ENCODE data around the gene TTC21A.
"Not testable (repeated sequence)": the region's sequence is repeated elsewhere in the genome, so short reads cannot be mapped to it uniquely, and the experiment has no call there.

TTC21A gene

DNA sequence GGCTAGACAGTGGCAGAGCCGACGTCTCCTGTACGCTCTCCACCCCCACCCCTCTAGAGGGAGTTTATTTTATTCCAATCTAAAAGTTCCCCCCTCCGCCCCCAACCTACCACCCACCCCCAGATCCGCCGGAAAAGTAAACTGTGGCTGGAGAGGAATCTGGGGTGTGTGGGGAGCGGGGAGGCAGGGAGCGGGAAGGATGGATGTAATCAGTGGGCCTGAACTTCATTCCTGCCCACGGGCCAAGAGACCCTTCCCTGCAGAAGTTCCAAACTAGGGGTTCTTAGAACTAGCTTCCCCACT, 46.4 kb downstream of the TTC21A start:
- no peak for DNase-seq

DNA sequence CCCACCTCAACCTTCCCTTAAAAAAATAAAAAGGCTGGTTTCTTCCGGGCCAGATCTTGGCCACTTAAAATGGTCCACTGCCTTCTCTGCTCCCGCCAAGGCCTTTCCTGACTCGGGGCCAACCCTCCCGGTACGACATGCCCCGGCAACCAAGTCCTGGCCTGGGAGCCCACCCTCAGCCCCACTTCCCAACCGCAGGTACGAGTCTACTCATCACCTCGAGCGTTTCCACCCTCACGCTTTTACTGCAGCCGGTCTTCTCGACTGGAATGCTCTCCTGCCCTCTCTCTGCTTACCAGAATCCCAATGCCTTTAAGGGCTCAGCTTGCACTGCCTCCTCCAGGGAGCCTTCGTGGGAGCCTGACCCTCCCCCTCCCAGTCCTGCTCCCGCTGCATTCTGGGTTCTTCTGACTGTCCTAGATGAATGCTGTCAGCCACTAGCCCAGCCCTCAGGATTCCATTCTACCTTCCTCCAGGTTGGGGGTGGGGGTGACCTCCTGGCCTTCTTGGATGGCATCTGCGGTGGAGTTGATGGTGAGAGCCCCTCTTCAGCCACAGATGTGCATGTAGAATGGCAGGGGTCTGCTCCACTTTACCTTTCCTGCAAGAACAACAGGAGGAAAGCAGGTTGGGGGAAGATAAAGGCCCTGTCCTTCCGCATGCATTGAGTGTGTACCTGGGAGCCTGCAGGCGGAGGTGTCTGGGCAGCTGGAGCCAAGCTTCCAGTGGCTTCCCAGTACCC, 47.0 kb downstream of the TTC21A start:
- no peak for DNase-seq

DNA sequence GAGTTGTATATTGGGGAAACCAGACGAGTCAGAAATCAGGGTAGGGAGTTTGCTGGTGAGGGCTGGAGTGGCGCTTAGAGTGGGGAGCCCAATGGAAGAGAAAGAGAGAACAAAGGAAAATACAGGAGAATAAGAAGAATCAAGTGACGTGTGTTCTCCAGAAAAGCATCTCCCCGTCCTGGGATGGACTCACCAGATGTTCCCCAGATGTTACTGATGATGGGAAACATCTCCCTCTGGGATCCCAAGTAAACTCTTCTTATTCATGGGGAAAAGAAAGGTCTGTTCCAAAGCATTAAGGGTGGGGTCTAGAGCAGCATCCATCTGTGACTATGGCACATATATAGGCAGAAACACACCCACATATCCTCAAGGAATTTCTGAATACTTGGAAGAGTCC, 48.9 kb downstream of the TTC21A start:
- no peak for DNase-seq

DNA sequence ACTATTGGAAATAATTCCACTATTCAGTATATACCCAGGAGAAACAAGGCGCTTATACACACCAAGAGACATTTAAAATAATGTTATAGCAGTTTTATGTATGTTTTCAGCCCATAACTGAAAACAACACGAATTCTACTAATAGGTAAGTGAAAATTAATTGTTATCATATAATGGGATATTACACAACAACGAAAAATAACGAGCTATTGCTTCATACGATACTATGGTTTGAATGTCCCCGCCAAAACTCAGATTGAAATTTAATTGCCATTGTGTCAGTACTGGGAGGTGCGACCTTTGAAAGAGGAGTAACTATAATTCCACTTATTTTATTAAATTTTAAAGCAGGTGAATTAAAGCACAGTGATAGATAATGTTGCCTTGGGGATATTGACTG, 49.9 kb downstream of the TTC21A start:
- DNase-seq = no peak

DNA sequence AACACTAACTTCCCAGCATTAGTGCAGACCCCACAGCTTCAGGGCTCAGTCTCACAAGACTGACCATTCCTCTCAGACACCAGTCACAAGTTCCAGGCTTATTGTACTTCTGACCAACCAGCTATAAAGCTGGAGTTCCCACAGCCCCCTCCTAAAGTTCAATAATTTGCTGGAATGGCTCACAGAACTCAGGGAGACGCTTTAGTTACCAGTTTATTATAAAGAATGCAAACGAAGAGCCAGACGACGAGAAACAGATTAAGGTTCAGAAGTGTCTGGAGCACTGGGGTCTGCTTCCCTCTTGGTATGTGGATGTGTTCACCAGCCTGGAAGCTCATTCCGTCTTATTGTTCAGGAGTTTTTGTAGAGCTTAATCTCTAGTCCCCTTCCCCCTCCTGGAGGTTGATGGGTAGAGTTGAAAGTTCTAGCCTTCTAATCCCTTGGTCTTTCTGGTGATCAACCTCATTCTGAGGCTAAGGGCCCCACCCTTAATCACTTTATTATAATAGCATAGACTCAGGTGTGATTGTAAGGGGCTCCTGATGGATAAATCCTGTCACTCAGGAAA, 50.8 kb downstream of the TTC21A start:
- no peak for DNase-seq

DNA sequence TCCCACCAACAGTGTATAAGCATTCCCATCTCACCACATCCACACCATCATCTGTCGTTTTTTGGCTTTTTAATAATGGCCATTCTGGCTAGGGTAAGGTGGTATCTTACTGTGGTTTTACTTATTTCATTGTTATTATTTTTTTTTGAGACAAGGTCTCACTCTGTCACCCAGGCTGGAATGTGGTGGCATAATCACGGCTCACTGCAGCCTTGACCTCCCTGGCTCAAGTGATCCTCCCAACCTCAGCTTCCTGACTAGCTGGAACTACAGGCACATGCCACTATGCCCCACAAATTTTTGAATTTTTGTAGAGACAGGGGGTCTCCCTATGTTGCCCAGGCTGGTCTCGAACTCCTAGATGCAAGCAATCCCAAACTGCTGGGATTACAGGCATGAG, 56.9 kb downstream of the TTC21A start:
- no peak for DNase-seq

DNA sequence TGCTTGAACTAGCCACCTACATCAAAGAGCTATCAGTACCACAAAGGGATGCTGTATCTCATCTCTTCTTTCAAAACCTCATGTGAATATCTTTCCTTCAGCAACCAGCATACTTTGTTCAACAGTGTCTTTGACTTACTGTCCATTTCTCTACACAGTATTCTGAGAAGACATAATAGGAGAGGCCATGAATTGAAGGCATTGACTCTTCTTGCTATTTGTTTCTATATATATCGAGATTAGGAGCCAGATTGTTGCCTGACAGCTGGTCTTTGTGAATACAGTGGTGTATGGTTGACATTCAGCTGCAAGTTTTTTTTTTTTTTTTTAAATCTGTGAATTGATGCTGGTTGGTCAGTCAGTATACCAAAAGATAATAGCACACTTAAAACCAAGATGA, 58.0 kb downstream of the TTC21A start:
- no peak for DNase-seq

DNA sequence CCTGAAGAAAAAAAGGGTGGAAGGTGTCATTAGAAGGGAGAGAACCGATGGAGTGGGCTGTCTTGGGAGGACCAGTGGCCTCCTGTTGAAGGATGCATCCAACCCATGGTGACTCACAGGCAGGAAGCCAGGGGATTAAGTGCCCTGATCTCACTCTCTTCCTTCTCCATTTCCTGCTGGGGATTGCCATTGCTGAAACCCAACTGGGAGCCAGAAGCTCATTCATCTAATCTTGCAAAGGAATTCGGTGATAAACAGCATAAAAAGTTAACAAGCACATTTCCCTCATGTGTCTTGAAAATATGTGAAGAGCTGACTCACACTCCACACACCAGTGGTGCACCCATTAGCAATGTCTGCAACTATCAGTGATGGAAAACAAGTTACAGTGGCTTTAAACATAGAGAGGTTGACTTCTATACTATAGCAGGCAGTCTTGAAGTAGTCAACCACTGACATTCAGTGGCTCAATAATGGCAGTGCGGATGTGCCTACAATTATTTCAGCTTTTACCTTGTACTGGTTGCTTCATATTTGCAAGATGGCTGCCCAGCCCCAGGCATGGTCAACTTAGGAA, 58.7 kb downstream of the TTC21A start:
- no peak for DNase-seq

DNA sequence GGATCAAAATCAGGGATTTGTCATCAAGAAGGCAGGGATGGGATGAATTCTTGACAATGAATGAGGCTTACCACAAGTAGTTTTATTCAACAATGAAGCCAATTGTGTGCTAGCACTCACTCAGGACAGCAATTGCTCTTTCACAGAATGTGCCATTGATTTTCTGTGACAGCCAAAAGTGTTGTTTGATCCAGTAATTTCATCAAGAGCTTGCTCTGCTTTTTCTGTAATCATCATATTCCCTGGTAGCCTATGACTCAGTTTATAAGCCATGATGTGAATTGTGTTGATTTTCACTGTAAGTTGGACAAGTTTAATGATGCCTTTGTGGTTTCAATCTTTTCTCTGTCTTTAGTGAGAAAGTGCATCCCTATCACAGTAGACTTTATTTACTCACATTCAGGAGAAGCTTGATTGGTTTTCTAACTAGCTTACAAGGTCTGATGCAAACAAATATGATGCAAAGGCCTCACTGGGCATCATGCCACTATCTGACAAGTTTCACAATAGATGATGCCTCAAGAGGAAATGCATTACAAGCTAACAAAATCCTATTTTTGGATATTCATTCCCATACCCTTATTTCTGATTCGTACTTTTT, 59.6 kb downstream of the TTC21A start:
- no peak for DNase-seq

DNA sequence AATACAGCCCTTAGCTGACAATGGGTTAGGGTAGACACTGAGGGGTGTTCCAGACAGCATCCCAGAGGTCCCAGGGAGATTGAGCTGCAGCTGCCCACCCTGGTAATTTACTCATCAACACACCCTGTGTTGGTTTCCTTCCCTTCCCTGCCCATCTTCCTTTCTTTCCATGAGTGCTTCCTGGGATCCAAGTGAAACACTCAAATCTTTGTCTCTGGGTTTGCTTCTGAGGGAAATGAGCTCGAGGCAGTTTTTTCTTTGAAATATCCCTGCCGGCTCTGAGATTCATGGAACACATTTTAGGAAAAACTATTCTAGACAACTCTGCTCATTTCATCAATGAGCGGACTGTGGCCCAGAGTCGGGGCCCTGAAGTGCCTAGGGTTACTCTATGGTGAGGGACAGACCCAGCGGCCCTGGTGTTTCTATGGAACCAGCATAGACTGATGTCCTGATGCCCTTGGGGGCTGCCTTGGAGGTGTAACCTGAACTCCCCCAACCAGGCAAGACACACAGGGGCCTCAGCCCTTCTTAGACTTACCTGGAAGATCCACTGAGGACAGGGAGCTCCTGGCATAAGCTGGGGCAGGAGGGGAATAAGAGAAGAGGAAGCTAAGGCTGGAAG, 60.8 kb downstream of the TTC21A start:
- no peak for DNase-seq

DNA sequence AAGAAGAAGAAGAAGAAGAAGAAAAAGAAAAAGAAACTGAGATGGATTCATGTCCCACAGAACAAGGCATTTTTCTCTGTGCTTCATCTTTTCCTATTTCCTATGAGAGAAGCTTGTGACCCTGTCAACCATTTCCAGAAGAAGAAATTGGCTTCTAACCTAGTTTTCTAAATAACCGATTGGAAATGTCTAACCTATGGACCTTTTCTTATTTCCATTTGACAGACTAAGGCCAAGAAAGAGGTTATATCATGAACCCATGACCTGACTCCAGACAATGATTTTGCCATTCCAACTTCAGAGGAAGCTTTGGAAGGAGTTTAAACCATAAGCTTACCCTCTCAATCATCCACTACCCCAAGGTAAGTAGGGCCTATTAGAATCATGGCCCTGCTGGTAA, 62.2 kb downstream of the TTC21A start:
- no peak for DNase-seq

DNA sequence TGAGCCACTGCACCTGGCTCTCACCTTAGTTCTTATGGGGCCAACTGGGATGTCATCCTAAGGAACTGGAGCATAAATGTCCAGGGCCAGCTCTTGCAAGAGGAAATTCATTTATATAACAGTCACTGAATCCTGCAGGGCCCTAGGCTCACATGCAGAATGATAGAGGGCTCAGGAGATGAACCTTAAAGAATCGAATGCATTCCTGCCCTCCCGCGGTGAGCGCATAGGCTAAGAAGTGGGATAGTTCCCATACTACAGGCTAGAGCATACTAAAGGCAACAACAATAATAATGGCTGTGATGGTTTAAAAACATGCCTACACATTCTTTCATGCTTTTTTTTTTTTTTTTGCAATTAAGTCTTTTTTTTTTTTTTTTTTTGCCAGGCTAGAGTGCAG, 63.0 kb downstream of the TTC21A start:
- DNase-seq = no peak

DNA sequence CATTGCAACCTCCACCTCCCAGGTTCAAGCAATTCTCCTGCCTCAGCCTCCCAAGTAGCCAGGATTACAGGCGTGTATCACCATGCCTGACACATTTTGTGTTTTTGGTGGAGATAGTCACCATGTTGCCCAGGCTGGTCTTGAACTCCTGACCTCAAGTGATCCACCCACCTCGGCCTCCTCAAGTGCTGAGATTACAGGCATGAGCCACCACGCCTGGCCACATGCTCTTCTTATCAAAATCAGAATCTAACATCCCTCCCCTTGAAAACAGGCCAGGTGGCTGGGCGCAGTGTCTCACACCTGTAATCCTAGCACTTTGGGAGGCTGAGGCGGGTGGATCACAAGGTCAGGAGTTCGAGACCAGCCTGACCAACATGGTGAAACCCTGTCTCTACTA, 63.4 kb downstream of the TTC21A start:
- DNase-seq = not testable (repeated sequence)

DNA sequence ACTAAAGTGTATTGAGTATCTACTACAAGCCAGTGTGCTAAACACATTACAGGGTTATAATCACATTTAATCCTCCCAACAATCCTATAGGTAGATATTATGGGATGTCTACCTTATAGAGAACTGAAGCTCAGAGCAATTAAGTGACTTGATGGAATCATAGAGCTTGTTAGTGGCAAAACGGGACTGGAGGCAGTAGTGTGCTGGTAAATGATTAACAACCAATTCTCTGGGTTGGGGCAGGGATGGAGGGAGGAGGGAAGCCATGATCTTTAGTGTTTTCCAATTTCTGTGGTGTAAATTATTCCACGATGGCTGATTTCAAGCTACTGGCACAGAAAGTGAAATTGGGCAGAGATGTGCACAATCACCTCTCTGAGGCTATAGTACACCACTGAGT, 64.4 kb downstream of the TTC21A start:
- DNase-seq = no peak

DNA sequence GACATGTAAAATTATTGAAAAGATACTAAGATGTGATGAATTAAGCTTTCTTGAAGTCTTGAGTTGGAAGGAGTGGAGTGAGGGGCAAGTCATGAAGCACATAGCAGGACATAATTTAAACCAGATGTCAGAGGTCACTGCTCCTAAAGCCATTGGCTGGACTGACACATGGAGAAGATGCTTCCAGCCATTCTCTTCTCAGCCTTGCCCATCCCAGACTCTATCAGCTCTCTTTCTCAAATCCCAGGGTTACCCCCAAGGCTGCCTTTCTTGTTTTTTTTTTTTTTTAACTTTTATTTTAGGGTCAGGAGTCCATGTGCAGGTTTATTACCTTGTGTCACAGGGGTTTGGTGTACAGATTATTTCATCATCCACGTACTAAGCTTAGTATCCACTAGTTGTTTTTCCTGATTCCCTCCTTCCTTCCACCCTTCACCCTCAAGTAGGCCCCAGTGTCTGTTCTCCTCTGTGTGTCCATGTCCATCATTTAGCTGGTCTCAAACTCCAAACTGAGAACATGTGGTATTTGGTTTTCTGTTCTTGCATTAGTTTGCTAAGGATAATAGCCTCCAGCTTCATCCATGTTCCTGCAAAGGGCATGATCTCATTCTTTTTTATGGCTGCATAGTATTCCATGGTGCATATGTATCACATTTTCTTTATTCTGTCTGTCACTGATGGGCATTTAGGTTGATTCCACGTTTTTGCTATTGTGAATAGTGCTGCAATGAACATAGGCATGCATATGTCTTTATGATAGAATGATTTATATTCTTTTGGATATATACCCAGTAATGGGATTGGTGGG, 66.0 kb downstream of the TTC21A start:
- no peak for DNase-seq

DNA sequence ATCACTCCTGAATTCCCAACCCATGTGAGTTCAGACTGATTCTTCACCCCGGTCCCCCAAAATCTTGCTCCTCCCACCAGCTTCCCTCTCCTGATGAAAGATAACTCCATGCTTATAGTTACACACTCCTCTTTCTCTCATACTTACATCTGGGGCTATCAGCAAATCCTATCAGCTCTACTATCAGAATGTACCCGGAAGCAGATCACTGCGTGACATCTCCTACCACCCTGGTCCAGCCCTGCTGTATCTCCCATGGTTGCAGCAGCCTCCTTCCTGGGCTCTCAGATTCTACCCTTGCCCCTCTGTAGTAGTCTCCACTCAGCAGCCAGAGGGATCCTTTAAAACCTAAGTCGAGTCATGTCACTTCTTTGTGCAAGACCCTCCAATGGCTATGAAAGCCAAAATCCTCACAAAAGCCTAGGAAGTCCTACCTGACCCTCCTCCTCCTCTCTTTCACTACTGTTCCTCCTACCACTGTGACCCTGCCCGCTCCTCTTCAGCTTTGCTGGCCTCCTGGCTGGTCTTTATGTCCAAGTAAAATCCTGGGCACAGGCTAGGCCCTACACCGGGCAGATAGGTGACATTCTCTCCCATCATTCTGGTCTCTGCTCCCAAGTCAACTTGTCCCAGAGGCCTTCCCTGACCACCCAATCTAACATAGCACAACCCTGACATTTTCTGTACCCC, 68.7 kb downstream of the TTC21A start:
- DNase-seq = no peak

DNA sequence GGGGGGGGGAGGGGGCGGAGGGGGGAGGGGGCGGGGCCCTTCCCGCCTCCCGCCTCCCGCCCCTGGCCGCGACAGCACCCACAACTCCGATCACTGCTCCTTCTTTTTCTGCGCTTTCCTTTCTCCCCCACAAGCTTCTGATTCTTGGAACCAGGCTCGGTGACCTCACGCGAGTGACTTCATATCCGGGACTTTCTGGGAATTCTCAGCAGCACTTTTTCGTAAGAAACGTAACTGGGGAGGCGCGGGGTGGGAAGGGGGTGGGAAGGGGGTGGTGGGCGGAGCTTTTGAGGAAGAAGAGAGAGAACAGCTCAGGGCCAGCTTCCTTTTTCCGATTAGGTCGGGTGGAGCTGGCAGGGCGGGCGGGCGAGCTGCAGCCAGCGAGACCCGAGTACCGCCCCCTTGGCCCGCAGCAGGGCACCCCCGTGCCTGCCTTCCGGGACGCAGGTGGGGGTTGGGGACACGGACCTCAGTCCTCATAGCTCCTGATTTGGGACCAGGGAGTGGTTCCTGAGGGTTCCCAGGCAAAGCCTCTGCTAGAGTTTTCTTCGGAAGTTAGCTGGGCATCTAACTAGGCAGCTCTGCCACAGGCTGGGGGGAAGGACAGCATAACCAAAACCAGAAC, 70.3 kb downstream of the TTC21A start:
- DNase-seq = peak; percentile 67

DNA sequence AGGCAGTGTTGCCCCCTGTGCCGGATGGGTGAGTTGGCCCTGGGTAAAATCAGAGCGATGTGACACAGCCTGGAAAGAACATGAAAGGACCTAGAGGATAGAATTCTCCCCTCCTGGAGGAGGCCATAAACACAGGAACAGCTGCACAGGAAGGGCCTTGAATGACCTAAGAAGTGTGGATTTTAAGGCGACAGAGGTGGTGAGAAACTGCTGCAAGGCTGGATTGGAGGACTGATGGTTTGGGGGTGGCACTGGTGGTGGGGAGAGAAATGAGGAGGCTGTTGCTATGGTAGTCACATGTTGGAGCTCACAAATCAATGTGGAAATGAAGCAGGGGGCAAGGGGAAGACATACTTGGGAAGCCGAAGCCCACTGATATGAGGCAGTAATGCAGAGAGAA, 71.1 kb downstream of the TTC21A start:
- no peak for DNase-seq

DNA sequence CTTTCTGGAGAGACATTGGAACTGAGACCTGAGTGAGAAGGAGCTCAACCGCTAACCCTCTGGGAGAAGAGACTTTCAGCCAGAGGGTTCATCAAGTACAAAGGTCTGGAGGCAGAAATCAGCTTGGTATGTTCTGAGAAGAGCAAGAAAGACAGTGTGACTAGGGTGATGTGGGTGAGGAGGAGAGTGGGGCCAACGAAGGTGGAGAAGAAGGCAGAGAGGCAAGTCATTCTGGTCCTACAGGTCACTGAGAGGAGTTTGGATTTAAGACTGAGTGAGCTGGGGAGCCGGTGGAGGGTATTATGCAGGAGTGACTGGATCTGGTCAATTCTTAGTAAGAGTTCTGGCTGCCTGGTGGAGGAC, 72.7 kb downstream of the TTC21A start:
- DNase-seq = no peak

DNA sequence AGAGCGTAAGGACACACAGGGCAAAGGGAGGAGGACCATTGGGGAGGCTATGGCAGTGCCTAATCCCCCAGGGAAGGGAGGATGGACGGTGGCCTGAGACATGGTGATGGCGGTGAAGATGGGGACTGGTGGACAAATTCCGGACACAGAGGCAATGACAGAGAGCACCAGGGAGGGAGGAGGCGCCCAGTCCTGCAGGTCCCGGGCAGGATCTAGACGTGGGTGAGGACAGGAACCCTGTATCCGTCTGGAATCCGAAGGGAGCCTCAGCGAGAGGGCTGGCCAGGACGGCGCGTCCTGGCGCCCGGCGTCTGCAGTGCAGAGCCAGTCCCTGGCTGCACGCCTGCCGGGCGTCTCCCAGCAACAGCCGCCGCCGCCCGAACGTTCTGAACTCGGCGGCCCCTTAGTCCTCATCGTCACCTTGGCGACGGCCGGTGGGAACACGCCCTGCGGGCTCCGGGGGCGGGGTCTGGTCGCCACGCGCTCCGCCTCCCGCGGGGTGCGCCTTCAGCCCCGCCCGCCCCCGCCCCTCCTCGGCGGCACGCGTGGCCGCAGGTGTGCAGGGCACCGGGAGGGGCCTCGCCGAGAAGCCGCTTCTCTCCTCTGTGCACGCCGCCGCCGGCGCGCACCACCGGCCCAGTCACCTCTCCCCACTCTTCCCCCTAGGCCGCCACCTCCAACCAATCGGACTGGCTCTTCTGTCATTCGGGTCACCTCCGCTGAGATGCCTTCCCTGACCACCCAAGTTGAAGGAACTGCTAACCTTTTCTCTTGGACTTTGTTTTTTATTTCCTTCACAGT, 73.3 kb downstream of the TTC21A start:
- peak; percentile 84 for DNase-seq
